Measurements from ENCODE around the gene METRNL. TPM values are rescaled to one million over a fixed set of nuclear protein-coding genes. Genes with fewer than 3 reads are reported as not detected.

The METRNL gene
- total RNA-seq, 1 experiment from 2014 or later = 58.7 TPM

GRCh38 chr17:83056583-83057396 is 22.6 kb upstream of the METRNL start:
- DNase-seq (ENCODE audit: low read depth, low spot score) (no peak), ATAC-seq (no peak)
- Histone ChIP-seq H3K79me2 (ENCODE audit: insufficient read depth, low read length) (no peaks in the 10 kb centered on the region; the same call in 1 of the 2 replicates), H3K36me3 (ENCODE audit: control insufficient read depth in 1 of 2, insufficient read depth in 2 of 2, low read length in 2 of 2) (no peaks in the 10 kb centered on the region), H2AFZ (ENCODE audit: low read depth, low read length, poor library complexity, severe bottlenecking) (no peak overlapping the region), H4K20me1 (ENCODE audit: insufficient read depth) (no peaks in the 10 kb centered on the region), H3K9me2 (ENCODE audit: insufficient read depth) (no peaks in the 10 kb centered on the region), H3K27ac (ENCODE audit: low read depth, low read length) (no peak overlapping the region; the same call in 1 of the 2 replicates), H3K4me3 (replicated peaks in 1 of 2; ENCODE audit: low read depth in 1 of 2, low read length in 2 of 2) (no peak overlapping the region), H3K4me1 (ENCODE audit: control insufficient read depth in 1 of 2, insufficient read depth in 2 of 2, low read length in 2 of 2) (peaks cover 11 to 17% of the 10 kb centered on the region in 2 experiments), H3K4me2 (ENCODE audit: low read length) (peak overlapping the region; percentile 54; the same call in 1 of the 2 replicates), H3K9ac (ENCODE audit: low read length) (no peak overlapping the region), H3K9me3 (ENCODE audit: control insufficient read depth in 1 of 2, insufficient read depth in 1 of 2, low read depth in 1 of 2, low read length in 2 of 2) (no peaks in the 10 kb centered on the region), H3K27me3 (ENCODE audit: insufficient read depth, low read length) (no peaks in the 10 kb centered on the region)
- BruUV-seq (replicated peaks) = no TSS peak
- POLR2A ChIA-PET = no interaction called here
- RAD21 ChIA-PET (ENCODE audit: low non-redundant PET in 1 of 2, low total read pairs in 2 of 2, uncharacterized antibody in 2 of 2, unreplicated experiment in 2 of 2) = no interaction called here
- CTCF ChIA-PET = no interaction called here
- intact Hi-C loops (cut with micrococcal nuclease) = no loop called here
- no peak for TF ChIP-seq EZH2phosphoT487 (IDR thresholded peaks at IDR 0.05; ENCODE audit: borderline replicate concordance)
- no peak for TF ChIP-seq RAD21 (IDR thresholded peaks at IDR 0.05; ENCODE audit: low read depth)
- no peak for TF ChIP-seq SIN3A (IDR thresholded peaks at IDR 0.05; ENCODE audit: low read depth)
- TF ChIP-seq SRF (IDR thresholded peaks at IDR 0.05; ENCODE audit: low read depth) = no peak
- no peak for TF ChIP-seq CBX3 (IDR thresholded peaks at IDR 0.05; ENCODE audit: low read depth)
- TF ChIP-seq JUND (IDR thresholded peaks at IDR 0.05) = no peak
- TF ChIP-seq EZH2 (IDR thresholded peaks at IDR 0.05) = no peak
- TF ChIP-seq POLR2A (IDR thresholded peaks at IDR 0.05; ENCODE audit: borderline replicate concordance, extremely low read depth, insufficient read depth, insufficient read length) = no peak
- TF ChIP-seq TCF7L2 (IDR thresholded peaks at IDR 0.05; ENCODE audit: borderline replicate concordance, extremely low read depth, insufficient read depth, insufficient read length) = no peak
- no peak for TF ChIP-seq ZNF274 (IDR thresholded peaks at IDR 0.05; ENCODE audit: low read depth, low read length)
- no peak for TF ChIP-seq YY1 (IDR thresholded peaks at IDR 0.05; ENCODE audit: extremely low read depth, insufficient replicate concordance, low read depth, low read length)

GRCh38 chr17:83057397-83057761 is 22.0 kb upstream of the METRNL start:
- no peaks in the 10 kb centered on the region for H3K9me3 ChIP-seq (ENCODE audit: control insufficient read depth in 1 of 2, insufficient read depth in 1 of 2, low read depth in 1 of 2, low read length in 2 of 2)
- no peaks in the 10 kb centered on the region for H3K9me2 ChIP-seq (ENCODE audit: insufficient read depth)
- ChIA-PET POLR2A (no interaction called here), CTCF (no interaction called here), RAD21 (ENCODE audit: low non-redundant PET in 1 of 2, low total read pairs in 2 of 2, uncharacterized antibody in 2 of 2, unreplicated experiment in 2 of 2) (no interaction called here)
- no peak overlapping the region for H3K4me2 ChIP-seq (ENCODE audit: low read length)
- no peak overlapping the region for H3K9ac ChIP-seq (ENCODE audit: low read length)
- no peak overlapping the region for H3K27ac ChIP-seq (ENCODE audit: low read depth, low read length)
- H2AFZ ChIP-seq (ENCODE audit: low read depth, low read length, poor library complexity, severe bottlenecking) = no peak overlapping the region
- H3K27me3 ChIP-seq (ENCODE audit: insufficient read depth, low read length) = no peaks in the 10 kb centered on the region
- H3K79me2 ChIP-seq (ENCODE audit: insufficient read depth, low read length) = no peaks in the 10 kb centered on the region; the same call in 1 of the 2 replicates
- no peaks in the 10 kb centered on the region for H3K36me3 ChIP-seq (ENCODE audit: control insufficient read depth in 1 of 2, insufficient read depth in 2 of 2, low read length in 2 of 2)
- DNase-seq (ENCODE audit: low read depth, low spot score) (no peak), ATAC-seq (no peak)
- H3K4me1 ChIP-seq (ENCODE audit: control insufficient read depth in 1 of 2, insufficient read depth in 2 of 2, low read length in 2 of 2) = peaks cover 7 to 11% of the 10 kb centered on the region in 2 experiments
- no peak for TF ChIP-seq ELF1 (IDR thresholded peaks at IDR 0.05; ENCODE audit: borderline replicate concordance, low read depth)
- TF ChIP-seq CTCF (IDR thresholded peaks at IDR 0.05 in 2 of 3, conservative IDR thresholded peaks at IDR 0.05 in 1 of 3; ENCODE audit: borderline replicate concordance in 1 of 3, insufficient read depth in 1 of 3, low read depth in 2 of 3, low read length in 2 of 3) = no peak
- no peak for TF ChIP-seq ZBTB33 (IDR thresholded peaks at IDR 0.05; ENCODE audit: extremely low read depth, insufficient replicate concordance, low read length)
- no peak overlapping the region for H3K4me3 ChIP-seq (replicated peaks in 1 of 2; ENCODE audit: low read depth in 1 of 2, low read length in 2 of 2)
- intact Hi-C loops (cut with micrococcal nuclease) = no loop called here
- no peaks in the 10 kb centered on the region for H4K20me1 ChIP-seq (ENCODE audit: insufficient read depth)
- no TSS peak for BruUV-seq (replicated peaks)
